ENCODE data around the gene USP47. TPM values are rescaled to one million over a fixed set of nuclear protein-coding genes. Genes with fewer than 3 reads are reported as not detected.

USP47 gene
- polyA plus RNA-seq, 1 donor, result 57.3 TPM

GRCh38 chr11:11864803-11865202 lies 23.0 kb downstream of the USP47 start:
- no peak for DNase-seq

- no peak for DNase-seq
Observed at GRCh38 chr11:11865449-11865848, 23.7 kb downstream of the USP47 start.

GRCh38 chr11:11866203-11866602 lies 24.4 kb downstream of the USP47 start:
- DNase-seq, result no peak

- no peak for DNase-seq
Observed at GRCh38 chr11:11867720-11868119, 25.9 kb downstream of the USP47 start.

- DNase-seq, result no peak
Observed at GRCh38 chr11:11871991-11872401, 30.2 kb downstream of the USP47 start.

GRCh38 chr11:11876458-11876857 lies 34.7 kb downstream of the USP47 start:
- no peak for DNase-seq

GRCh38 chr11:11880179-11880578 lies 38.4 kb downstream of the USP47 start:
- DNase-seq, result no peak

- DNase-seq, result no peak
Observed at GRCh38 chr11:11882539-11882938, 40.8 kb downstream of the USP47 start.

- DNase-seq, result no peak
Observed at GRCh38 chr11:11884351-11884750, 42.6 kb downstream of the USP47 start.

- no peak for DNase-seq
Observed at GRCh38 chr11:11884774-11885481, 43.2 kb downstream of the USP47 start.

- DNase-seq, result no peak
Observed at GRCh38 chr11:11894486-11894885, 52.7 kb downstream of the USP47 start.

GRCh38 chr11:11895672-11896071 lies 53.9 kb downstream of the USP47 start:
- DNase-seq, result no peak

- DNase-seq, result no peak
Observed at GRCh38 chr11:11898648-11899047, 56.9 kb downstream of the USP47 start.

GRCh38 chr11:11899401-11899800 lies 57.6 kb downstream of the USP47 start:
- DNase-seq, result no peak

- no peak for DNase-seq
Observed at GRCh38 chr11:11901929-11902328, 60.2 kb downstream of the USP47 start.

GRCh38 chr11:11909727-11910126 lies 68.0 kb downstream of the USP47 start:
- DNase-seq, result no peak

GRCh38 chr11:11910541-11910940 lies 68.8 kb downstream of the USP47 start:
- DNase-seq, result no peak

- DNase-seq, result no peak
Observed at GRCh38 chr11:11913395-11913794, 71.6 kb downstream of the USP47 start.

- no peak for DNase-seq
Observed at GRCh38 chr11:11915625-11916024, 73.9 kb downstream of the USP47 start.

- DNase-seq, result no peak
Observed at GRCh38 chr11:11916981-11917399, 75.2 kb downstream of the USP47 start.

GRCh38 chr11:11923828-11924227 lies 82.1 kb downstream of the USP47 start:
- DNase-seq, result no peak

GRCh38 chr11:11929920-11930319 lies 88.1 kb downstream of the USP47 start:
- no peak for DNase-seq

- DNase-seq, result peak; percentile 52
Observed at GRCh38 chr11:11931461-11932055, 89.8 kb downstream of the USP47 start.

GRCh38 chr11:11935536-11935935 lies 93.8 kb downstream of the USP47 start:
- no peak for DNase-seq

- DNase-seq, result no peak
Observed at GRCh38 chr11:11937433-11937832, 95.7 kb downstream of the USP47 start.

Measured in hindlimb muscle (tissue), 1 donor.